Keratinocyte (primary cell): ENCODE measurements around the gene ARNT2. TPM values are rescaled to one million over a fixed set of nuclear protein-coding genes. Genes with fewer than 3 reads are reported as not detected.
A peak's percentile ranks its signal among the peaks of the same experiment; 100 is the strongest.

ENCODE experiments used
- DNase-seq: peaks from one replicate; pipeline ENCODE4 v3.0.0-alpha.2; 2011; ENCODE audit warnings: low read depth, missing footprints, low spot score
- FAIRE-seq: peaks from 2 replicates; lab custom pipeline; 2011; peaks lifted over from hg19 to GRCh38; lab: Jason Lieb, UNC
- H2AFZ ChIP-seq: 2 replicates; pipeline ENCODE4 v1.6.0; 2012; ENCODE audit warnings: low read length, control low read depth, inconsistent platforms; ENCODE audit not compliant: control insufficient read depth
- H3K27ac ChIP-seq: 2 replicates; pipeline ENCODE4 v1.5.1; 2011; ENCODE audit warnings: low read length; ENCODE audit not compliant: control insufficient read depth, insufficient read depth
- H3K27me3 ChIP-seq: 3 replicates; pipeline ENCODE4 v1.6.0; 2011; ENCODE audit warnings: low read length; ENCODE audit not compliant: control insufficient read depth, insufficient read depth; ENCODE audit errors: extremely low read depth
- H3K36me3 ChIP-seq, 2 experiments: 2 replicates in 1 of 2; 3 replicates in 1 of 2; pipeline ENCODE4 v1.5.1; 2011; ENCODE audit warnings: low read length in 2 of 2, mild to moderate bottlenecking in 1 of 2; ENCODE audit not compliant: control insufficient read depth in 2 of 2, insufficient read depth in 2 of 2; ENCODE audit errors: extremely low read depth in 1 of 2
- H3K4me1 ChIP-seq: 3 replicates; pipeline ENCODE4 v1.5.1; 2011; ENCODE audit warnings: low read length; ENCODE audit not compliant: control insufficient read depth, insufficient read depth; ENCODE audit errors: extremely low read depth
- H3K4me2 ChIP-seq: 3 replicates; pipeline ENCODE4 v1.6.0; 2011; ENCODE audit warnings: low read depth, low read length; ENCODE audit not compliant: control insufficient read depth, insufficient read depth; ENCODE audit errors: extremely low read depth
- H3K4me3 ChIP-seq, 3 experiments: fragments of 200-600 bp in 1 of 3; sonication (generic) in 1 of 3; 2 replicates in 2 of 3; 3 replicates in 1 of 3; pipeline ENCODE4 v1.5.1; 2011 to 2016; ENCODE audit warnings: low read length in 3 of 3, mild to moderate bottlenecking in 3 of 3, control low read depth in 2 of 3, inconsistent platforms in 1 of 3, low read depth in 1 of 3, mixed read lengths in 1 of 3, mixed run types in 1 of 3, moderate library complexity in 1 of 3; ENCODE audit not compliant: control insufficient read depth in 2 of 3, insufficient read depth in 2 of 3; ENCODE audit errors: extremely low read depth in 1 of 3
- H3K79me2 ChIP-seq: 2 replicates; pipeline ENCODE4 v1.6.0; 2012; ENCODE audit warnings: low read length; ENCODE audit not compliant: control insufficient read depth, insufficient read depth
- H3K9ac ChIP-seq: 3 replicates; pipeline ENCODE4 v1.6.0; 2011; ENCODE audit warnings: low read length; ENCODE audit not compliant: control insufficient read depth, insufficient read depth; ENCODE audit errors: extremely low read depth
- H3K9me1 ChIP-seq: 3 replicates; pipeline ENCODE4 v1.6.0; 2011; ENCODE audit warnings: low read length; ENCODE audit not compliant: control insufficient read depth, insufficient read depth; ENCODE audit errors: extremely low read depth
- H3K9me3 ChIP-seq: 2 replicates; pipeline ENCODE4 v1.5.1; 2012; ENCODE audit warnings: low read depth, low read length; ENCODE audit not compliant: control insufficient read depth
- H4K20me1 ChIP-seq: 3 replicates; pipeline ENCODE4 v1.6.0; 2011; ENCODE audit warnings: low read length; ENCODE audit not compliant: control insufficient read depth, insufficient read depth; ENCODE audit errors: extremely low read depth
- EZH2 ChIP-seq: IDR thresholded peaks from one replicate; pipeline ENCODE4 v1.6.1; 2012; ENCODE audit warnings: inconsistent platforms, mild to moderate bottlenecking, low read length, moderate library complexity
- dilution Hi-C: fragments of 300-500 bp; cut with MboI; formaldehyde crosslinking; loops from one replicate; pipeline ENCODE4 v1.7.0; 2020; ENCODE audit warnings: low sequenced_read_pairs; ENCODE audit not compliant: extremely low pct_ligation_motif_present
- polyA plus RNA-seq, 5 experiments: library from polyadenylated mRNA; depleted of rRNA in 3 of 5; stranded (reverse) in 3 of 5; stranded (forward) in 1 of 5; unstranded in 1 of 5; fragments of >200 nt; gene quantifications; 1 replicate in 1 of 5; 2 replicates in 3 of 5; 3 replicates in 1 of 5; pipeline versions ENCODE4 v1.2.1 to v1.2.3, GENCODE V29; 2011 to 2012; ENCODE audit warnings: missing spikeins in 2 of 5, low read depth in 1 of 5, low replicate concordance in 1 of 5
- TF ChIP-seq, protein P1 (sequence below), 3 experiments: IDR thresholded peaks in 1 of 3; conservative IDR thresholded peaks in 1 of 3; optimal IDR thresholded peaks in 1 of 3; 2 replicates in 2 of 3; 3 replicates in 1 of 3; pipeline versions ENCODE3 to v1.5.1; 2011; ENCODE audit warnings: low read length in 3 of 3, mild to moderate bottlenecking in 3 of 3, moderate library complexity in 2 of 3, control low read depth in 1 of 3, inconsistent platforms in 1 of 3; ENCODE audit not compliant: insufficient read depth in 2 of 3; ENCODE audit errors: extremely low read depth in 1 of 3

Gene ARNT2
- polyA plus RNA-seq, 1 donor (not counting 4 experiments of a cell fraction or from before 2014, with no cell fraction given): 0.16 TPM

DNA sequence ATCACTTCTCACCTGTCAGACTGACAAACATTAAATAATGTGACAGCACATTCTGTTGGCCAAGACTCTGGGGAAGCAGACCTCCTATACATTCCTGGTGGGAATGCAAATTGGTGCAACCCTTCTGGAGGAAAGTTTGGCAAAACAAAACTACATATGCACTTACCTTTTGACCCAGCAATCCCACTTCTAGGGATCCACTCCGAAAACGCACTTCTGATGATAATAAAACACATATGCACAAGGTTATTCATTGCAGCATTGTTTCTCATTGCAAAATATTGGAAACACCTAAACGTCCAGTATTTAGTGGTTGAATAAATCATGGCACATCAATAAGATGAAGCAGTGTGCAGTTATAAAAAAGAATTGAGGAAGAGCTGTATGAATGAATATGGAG lies 145.5 kb downstream of the ARNT2 start:
- Histone ChIP-seq H3K79me2 (no peaks in the 10 kb centered on the region), H3K27ac (no peak overlapping the region)

DNA sequence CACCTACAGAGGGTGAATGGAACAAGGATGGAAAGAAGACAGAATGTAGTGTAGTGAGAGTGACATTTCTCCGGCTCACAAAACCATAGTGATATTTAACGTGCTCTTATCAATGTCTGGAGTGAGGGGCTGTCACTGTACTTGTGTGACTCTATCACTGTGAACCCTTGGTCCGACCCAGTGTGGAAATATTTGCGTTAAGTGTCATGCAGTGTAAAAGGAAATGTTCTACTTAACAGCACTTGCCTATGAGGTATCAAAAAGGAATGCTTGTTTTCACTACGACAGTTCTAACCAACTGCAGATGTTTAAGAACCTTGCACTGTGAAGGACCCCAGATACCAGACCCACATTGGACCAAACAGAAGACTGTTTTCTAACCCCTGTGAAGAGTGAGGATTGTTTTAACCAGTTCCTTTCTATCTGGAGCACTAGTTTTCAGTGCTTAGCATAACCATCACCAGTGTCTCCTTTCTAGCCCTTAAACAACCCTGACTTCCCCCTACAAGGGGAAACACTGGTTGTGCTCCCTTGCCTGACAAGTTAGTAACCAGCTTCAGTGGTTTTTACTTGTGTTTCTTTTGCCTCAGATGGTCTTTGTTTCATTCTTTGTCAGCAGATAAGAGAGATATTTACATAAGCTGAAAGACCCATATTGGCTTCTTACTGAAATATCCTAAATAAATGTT lies 146.2 kb downstream of the ARNT2 start:
- Histone ChIP-seq H3K4me1 (peaks cover 24% of the 10 kb centered on the region), H3K79me2 (no peaks in the 10 kb centered on the region), H3K9me1 (no peaks in the 10 kb centered on the region), H3K9me3 (no peaks in the 10 kb centered on the region), H2AFZ (peak overlapping the region; percentile 41), H3K9ac (no peak overlapping the region), H3K27ac (peak overlapping the region; percentile 36), H3K27me3 (no peaks in the 10 kb centered on the region), H4K20me1 (no peaks in the 10 kb centered on the region), H3K4me2 (peak overlapping the region; percentile 77), H3K36me3 (no peaks in the 10 kb centered on the region), H3K4me3 (peak overlapping the region in 2 of 3 experiments; percentile 27 to 46)
- DNase-seq (no peak), FAIRE-seq (peak; percentile 97)
- TF ChIP-seq, protein P1, sequence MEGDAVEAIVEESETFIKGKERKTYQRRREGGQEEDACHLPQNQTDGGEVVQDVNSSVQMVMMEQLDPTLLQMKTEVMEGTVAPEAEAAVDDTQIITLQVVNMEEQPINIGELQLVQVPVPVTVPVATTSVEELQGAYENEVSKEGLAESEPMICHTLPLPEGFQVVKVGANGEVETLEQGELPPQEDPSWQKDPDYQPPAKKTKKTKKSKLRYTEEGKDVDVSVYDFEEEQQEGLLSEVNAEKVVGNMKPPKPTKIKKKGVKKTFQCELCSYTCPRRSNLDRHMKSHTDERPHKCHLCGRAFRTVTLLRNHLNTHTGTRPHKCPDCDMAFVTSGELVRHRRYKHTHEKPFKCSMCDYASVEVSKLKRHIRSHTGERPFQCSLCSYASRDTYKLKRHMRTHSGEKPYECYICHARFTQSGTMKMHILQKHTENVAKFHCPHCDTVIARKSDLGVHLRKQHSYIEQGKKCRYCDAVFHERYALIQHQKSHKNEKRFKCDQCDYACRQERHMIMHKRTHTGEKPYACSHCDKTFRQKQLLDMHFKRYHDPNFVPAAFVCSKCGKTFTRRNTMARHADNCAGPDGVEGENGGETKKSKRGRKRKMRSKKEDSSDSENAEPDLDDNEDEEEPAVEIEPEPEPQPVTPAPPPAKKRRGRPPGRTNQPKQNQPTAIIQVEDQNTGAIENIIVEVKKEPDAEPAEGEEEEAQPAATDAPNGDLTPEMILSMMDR (optimal IDR thresholded peaks at IDR 0.05 in 1 of 3, IDR thresholded peaks at IDR 0.05 in 1 of 3, conservative IDR thresholded peaks at IDR 0.05 in 1 of 3; ENCODE audit: extremely low read depth in 1 of 3, insufficient read depth in 2 of 3, low read length in 3 of 3): no peak
- TF ChIP-seq EZH2: no peak
- dilution Hi-C loops: no loop called here

More for the DNA sequence above, 145.5 kb downstream of the ARNT2 start:
- Histone ChIP-seq H3K4me3 (peak overlapping the region in 1 of 3 experiments; percentile 46), H3K36me3 (no peaks in the 10 kb centered on the region), H3K4me2 (peak overlapping the region; percentile 77), H2AFZ (no peak overlapping the region), H3K27me3 (no peaks in the 10 kb centered on the region), H3K9ac (no peak overlapping the region), H4K20me1 (no peaks in the 10 kb centered on the region), H3K9me3 (no peaks in the 10 kb centered on the region), H3K4me1 (peaks cover 24% of the 10 kb centered on the region), H3K9me1 (no peaks in the 10 kb centered on the region)
- TF ChIP-seq, protein P1 (optimal IDR thresholded peaks at IDR 0.05 in 1 of 3, IDR thresholded peaks at IDR 0.05 in 1 of 3, conservative IDR thresholded peaks at IDR 0.05 in 1 of 3; ENCODE audit: extremely low read depth in 1 of 3, insufficient read depth in 2 of 3, low read length in 3 of 3): no peak
- TF ChIP-seq EZH2: no peak
- dilution Hi-C loops: no loop called here
- DNase-seq (no peak), FAIRE-seq (no peak)
